Mesendoderm (in vitro differentiated cells): Measurements from ENCODE around the gene LGALS9C. TPM values are rescaled to one million over a fixed set of nuclear protein-coding genes. Genes with fewer than 3 reads are reported as not detected.

Experiments
- small RNA-seq: library from polyadenylated mRNA; stranded (forward); fragments of <200 nt; extraction: miRNeasy Mini kit (QIAGEN cat#:217004); gene quantifications from one replicate; pipeline ENCODE3, GENCODE V24; 2013; ENCODE audit not compliant: insufficient read depth

Gene LGALS9C

Small RNA genes within 50 kb of the gene (small RNA-seq; reads per million reads assigned to genes)
- gene AL353997.1 (not detected), gene AL353997.4 (not detected)
